ENCODE measurements around the gene CDK4.
"Not testable (repeated sequence)": the region's sequence is repeated elsewhere in the genome, so short reads cannot be mapped to it uniquely, and the experiment has no call there.

The CDK4 gene

DNA sequence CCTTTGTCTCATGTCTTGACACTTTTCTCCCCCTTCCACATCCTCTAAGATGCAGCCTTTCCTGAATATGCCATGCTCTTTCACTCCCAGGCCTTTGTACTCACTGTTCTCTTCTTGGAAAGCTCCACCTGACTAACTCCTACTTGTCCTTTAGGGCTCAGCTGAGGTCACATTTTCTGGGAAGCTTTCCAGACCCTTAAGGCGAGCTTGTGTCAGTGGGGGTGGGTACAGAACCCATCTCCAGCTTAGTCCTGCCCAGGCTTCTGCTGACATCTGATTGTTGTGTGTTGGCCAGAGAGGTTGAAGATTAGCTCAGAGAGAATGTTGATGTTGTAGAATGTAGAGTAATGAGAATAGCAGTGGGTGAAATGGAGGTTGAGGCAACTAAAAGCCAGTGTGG, 27.6 kb upstream of the CDK4 start:
- Histone ChIP-seq H3K9me3 (no peaks in the 10 kb centered on the region), H3K36me3 (replicated peaks) (peaks cover 19% of the 10 kb centered on the region), H3K4me3 (no peak overlapping the region), H3K27me3 (ENCODE audit: low read depth) (no peaks in the 10 kb centered on the region), H3K4me1 (no peaks in the 10 kb centered on the region; the same call in 1 of the 2 replicates)
- no peak for DNase-seq (ENCODE audit: low spot score in 2 of 2)
- in situ Hi-C loops (cut with MboI; ENCODE audit: low sequenced_read_pairs) = no loop called here

DNA sequence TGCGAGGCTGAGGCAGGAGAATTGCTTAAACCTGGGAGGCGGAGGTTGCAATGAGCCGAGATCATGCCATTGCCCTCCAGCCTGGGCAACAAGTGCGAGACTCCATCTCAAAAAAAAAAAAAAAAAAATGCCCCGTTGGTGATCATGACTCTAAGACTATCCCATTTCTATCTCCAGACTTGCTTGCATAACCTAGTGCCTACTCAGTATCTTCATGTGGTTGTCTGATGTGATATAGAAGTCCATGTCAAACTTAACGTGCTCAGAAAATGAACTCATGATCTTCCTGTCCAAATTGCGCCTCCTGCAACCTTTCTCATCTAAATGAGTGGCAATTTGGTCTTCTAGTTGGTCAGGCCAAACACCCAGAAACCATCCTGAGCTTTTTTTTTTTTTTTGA, 25.8 kb upstream of the CDK4 start:
- no peaks in the 10 kb centered on the region; the same call in 1 of the 2 replicates for H3K4me1 ChIP-seq

DNA sequence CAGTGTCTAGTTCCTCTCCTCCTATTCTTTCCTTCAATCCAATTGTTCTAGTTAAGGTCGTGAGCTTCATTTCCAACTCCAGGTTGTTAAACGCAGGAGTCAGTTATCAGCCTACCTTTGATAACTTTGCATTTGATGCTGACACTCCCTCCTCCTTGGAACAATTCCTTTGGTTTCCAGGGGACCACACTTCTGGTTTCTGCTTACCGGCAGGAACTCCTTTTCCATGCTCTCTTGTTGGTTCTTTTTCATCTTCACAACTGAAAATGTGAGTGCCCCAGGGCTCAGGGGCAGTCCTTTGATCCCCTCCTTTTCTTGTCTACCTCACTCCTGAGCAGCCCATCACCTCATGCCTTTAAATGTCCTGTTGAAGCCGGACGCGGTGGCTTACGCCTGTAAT, 25.3 kb upstream of the CDK4 start:
- no peak overlapping the region for H3K4me3 ChIP-seq
- no peaks in the 10 kb centered on the region for H3K27me3 ChIP-seq (ENCODE audit: low read depth)
- peaks cover 6% of the 10 kb centered on the region; the same call in 1 of the 2 replicates for H3K36me3 ChIP-seq (replicated peaks)
- no peaks in the 10 kb centered on the region; the same call in 1 of the 2 replicates for H3K4me1 ChIP-seq
- DNase-seq (ENCODE audit: low spot score in 2 of 2) = no peak
- in situ Hi-C loops (cut with MboI; ENCODE audit: low sequenced_read_pairs) = no loop called here
- H3K9me3 ChIP-seq = no peaks in the 10 kb centered on the region

More for the DNA sequence above, 25.8 kb upstream of the CDK4 start:
- DNase-seq (ENCODE audit: low spot score in 2 of 2) = no peak
- Histone ChIP-seq H3K4me3 (no peak overlapping the region), H3K36me3 (replicated peaks) (peaks cover 9% of the 10 kb centered on the region; the same call in 1 of the 2 replicates), H3K27me3 (ENCODE audit: low read depth) (no peaks in the 10 kb centered on the region), H3K9me3 (no peaks in the 10 kb centered on the region)
- in situ Hi-C loops (cut with MboI; ENCODE audit: low sequenced_read_pairs) = no loop called here

DNA sequence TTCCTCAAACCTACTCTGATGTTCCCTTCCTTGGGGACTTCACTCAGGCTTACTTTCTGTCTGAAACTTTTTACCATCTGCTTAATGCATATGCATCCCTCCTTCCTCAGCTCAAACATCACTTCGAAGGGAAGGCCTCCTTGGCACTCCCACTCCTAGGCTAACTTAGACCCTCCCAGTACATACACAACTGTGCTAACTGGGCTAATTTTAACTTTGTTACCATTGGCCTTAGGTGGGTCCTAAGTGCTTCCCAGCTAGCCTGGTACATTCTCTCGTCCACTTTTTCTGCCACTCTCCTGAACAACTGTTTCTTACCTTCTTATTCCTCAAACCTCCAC, 24.1 kb upstream of the CDK4 start:
- DNase-seq (ENCODE audit: low spot score in 2 of 2) = no peak
- in situ Hi-C loops (cut with MboI; ENCODE audit: low sequenced_read_pairs) = no loop called here
- Histone ChIP-seq H3K27me3 (ENCODE audit: low read depth) (no peaks in the 10 kb centered on the region), H3K36me3 (replicated peaks) (peaks cover 6% of the 10 kb centered on the region; the same call in 1 of the 2 replicates), H3K4me3 (no peak overlapping the region), H3K4me1 (0 out of 2 replicates have a peak, but pooled peaks cover under 1% of the 10 kb centered on the region), H3K9me3 (no peaks in the 10 kb centered on the region)

DNA sequence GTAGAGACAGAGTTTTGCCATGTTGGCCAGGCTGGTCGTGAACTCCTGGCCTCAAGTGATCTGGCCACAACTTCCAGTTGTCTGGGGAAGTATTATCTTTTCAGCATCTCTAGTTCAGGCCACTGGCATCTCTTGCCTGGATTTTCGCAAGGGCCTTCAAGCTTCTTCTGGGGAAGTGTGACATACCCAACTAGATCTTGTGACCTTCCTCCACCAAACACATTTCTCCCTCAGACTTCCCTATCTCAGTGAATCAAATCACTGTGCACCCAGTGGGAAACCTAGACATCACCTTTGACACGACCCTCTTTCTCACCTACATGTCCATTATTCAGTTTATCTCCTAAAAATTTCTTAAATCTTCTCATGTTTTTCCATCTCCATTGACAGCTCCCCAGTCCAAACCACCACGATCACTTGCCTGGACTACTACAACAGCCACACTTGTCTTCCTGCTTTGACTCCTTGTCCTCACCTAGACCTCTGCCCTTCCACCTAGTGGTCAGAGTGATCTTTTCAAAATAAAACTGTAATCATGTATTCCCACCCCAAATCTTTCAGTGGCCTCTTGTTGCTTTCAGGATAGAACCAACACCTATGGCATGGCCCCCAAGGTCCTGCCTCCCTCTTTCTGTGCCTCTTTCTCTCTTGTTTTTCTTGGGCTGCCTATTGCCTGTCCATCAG, 23.6 kb upstream of the CDK4 start:
- Histone ChIP-seq H3K4me1 (peaks cover 5% of the 10 kb centered on the region; the same call in 1 of the 2 replicates), H3K27me3 (ENCODE audit: low read depth) (no peaks in the 10 kb centered on the region), H3K36me3 (replicated peaks) (peaks cover 8% of the 10 kb centered on the region), H3K9me3 (no peaks in the 10 kb centered on the region), H3K4me3 (no peak overlapping the region)
- DNase-seq (ENCODE audit: low spot score in 2 of 2) = no peak
- in situ Hi-C loops (cut with MboI; ENCODE audit: low sequenced_read_pairs) = no loop called here

DNA sequence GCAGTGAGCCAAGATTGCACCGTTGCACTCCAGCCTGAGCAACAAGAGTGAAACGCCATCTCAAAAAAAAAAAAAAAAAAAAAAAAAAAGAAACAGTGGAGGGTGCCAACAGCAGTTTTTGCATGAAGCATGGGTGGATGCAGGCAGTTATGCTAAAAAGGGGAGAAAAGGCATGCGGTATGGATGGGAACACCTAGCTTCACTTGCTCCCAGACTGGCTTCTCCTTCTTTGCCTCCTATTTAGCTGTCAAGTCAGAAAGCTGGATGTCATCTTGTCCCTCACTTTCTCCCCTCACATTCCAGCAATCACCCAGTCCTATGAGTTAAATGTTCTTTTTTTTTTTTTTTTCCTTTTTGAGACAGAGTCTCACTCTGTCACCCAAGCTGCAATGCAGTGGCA, 22.9 kb upstream of the CDK4 start:
- Histone ChIP-seq H3K9me3 (no peaks in the 10 kb centered on the region), H3K36me3 (replicated peaks) (peaks cover 12% of the 10 kb centered on the region), H3K4me1 (peaks cover 6% of the 10 kb centered on the region; the same call in 1 of the 2 replicates), H3K27me3 (ENCODE audit: low read depth) (no peaks in the 10 kb centered on the region), H3K4me3 (no peak overlapping the region)
- in situ Hi-C loops (cut with MboI; ENCODE audit: low sequenced_read_pairs) = no loop called here
- no peak for DNase-seq (ENCODE audit: low spot score in 2 of 2)

DNA sequence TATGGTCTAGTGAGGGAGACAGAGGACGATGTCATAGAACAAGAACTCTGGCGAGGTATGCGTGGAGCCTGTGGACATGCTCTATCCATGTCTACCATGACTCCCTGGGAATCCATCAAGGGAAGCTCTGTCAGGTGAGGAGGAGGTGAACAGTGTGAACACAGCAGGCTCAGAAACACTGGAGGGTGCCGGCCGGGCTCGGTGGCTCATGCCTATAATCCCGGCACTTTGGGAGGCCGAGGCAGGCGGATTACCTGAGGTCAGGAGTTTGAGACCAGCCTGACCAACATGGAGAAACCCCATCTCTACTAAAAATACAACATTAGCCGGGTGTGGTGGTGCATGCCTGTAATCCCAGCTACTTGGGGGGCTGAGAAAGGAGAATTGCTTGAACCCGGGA, 22.5 kb upstream of the CDK4 start:
- H3K4me3 ChIP-seq; H3K36me3 ChIP-seq (replicated peaks); H3K4me1 ChIP-seq; H3K9me3 ChIP-seq; in situ Hi-C loops (cut with MboI; ENCODE audit: low sequenced_read_pairs); DNase-seq (ENCODE audit: low spot score in 2 of 2); H3K27me3 ChIP-seq (ENCODE audit: low read depth): not testable (repeated sequence)

DNA sequence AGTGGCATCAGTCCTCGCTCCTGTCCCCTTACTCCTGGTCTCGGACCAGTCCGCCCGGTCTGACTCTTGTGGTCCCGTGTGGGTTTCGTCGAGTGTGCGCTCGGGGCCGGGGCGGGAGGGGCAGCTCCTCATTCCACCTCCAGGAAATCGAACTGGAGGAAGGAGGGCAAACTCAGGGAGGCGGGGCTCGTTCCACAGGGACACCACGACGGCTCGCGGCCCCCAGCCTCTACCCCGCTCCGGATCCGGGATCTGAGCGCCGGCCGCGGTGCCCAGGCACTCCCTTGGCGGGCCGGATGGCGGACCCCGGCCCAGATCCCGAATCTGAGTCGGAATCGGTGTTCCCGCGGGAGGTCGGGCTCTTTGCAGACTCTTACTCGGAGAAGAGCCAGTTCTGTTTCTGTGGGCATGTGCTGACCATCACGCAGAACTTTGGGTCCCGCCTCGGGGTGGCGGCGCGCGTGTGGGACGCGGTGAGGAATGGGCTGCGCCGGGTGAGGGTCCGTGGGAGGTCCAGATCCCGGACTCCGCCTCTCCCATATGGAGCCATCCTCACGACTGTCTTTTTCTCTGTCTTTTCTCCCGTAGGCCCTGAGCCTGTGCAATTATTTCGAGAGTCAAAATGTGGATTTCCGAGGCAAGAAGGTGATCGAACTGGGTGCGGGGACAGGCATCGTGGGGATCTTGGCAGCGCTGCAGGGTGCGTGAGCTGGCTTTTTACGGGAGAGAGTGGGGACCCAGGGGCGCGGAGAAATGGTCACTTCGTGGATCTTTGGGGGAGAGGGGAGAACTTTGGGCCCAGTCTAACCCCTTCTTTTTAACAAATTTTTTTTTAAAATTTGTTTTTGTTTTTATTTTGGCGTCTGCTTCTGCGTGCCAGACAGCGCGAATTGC, 20.6 kb upstream of the CDK4 start, which contains the start of gene EEF1AKMT3:
Gene EEF1AKMT3, plus strand, starts transcription at position 186 of the 894 bp plus-strand sequence. Its CDS starts 111 bp downstream, at position 297.
- peaks cover 27% of the 10 kb centered on the region for H3K36me3 ChIP-seq (replicated peaks)
- peaks cover 7% of the 10 kb centered on the region; the same call in 1 of the 2 replicates for H3K4me1 ChIP-seq
- in situ Hi-C loops (cut with MboI; ENCODE audit: low sequenced_read_pairs) = no loop called here
- no peaks in the 10 kb centered on the region for H3K9me3 ChIP-seq
- peak within 1 kb of the TSS; percentile 90 for H3K4me3 ChIP-seq
- DNase-seq (ENCODE audit: low spot score in 2 of 2) = peak; percentile 54 to 83
- no peaks in the 10 kb centered on the region for H3K27me3 ChIP-seq (ENCODE audit: low read depth)

DNA sequence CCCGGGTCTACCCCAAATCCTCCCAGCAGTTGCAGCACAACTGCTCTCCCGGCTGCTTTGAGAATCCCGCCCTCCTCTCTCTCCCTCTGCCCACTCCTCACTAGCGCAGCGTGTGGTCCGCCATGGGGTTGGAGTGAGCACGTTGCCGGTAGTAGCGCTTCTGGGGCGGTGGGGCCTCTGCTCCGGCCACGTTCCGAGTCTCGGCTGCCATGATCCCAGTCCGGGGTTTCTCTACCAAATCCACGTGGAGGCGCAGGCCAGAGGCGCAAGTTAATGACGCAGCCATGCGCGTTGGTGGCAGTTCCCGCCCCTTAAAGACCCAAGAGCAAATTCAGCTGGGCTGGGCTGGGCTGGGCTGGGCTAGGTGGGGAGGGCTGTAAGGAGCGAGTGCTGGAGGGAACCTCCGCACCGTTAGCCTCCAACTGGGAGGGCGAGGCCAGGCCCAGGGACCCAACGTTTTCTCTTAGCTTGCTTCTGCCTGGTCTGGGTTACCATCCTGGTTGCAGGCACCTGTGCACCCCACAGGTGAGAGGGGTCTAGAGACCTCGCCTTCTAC, 19.8 kb upstream of the CDK4 start, which contains the start of gene METTL1:
Gene METTL1, minus strand, starts transcription at position 233 of the 556 bp plus-strand sequence. Its CDS starts 22 bp downstream, at position 211.
- Histone ChIP-seq H3K9me3 (no peaks in the 10 kb centered on the region), H3K4me3 (peak within 1 kb of the TSS; percentile 90), H3K36me3 (replicated peaks) (peaks cover 30% of the 10 kb centered on the region), H3K27me3 (ENCODE audit: low read depth) (no peaks in the 10 kb centered on the region), H3K4me1 (peaks cover 14% of the 10 kb centered on the region)
- in situ Hi-C loops (cut with MboI; ENCODE audit: low sequenced_read_pairs) = no loop called here
- DNase-seq (ENCODE audit: low spot score in 2 of 2) = peak; percentile 96 to 98

DNA sequence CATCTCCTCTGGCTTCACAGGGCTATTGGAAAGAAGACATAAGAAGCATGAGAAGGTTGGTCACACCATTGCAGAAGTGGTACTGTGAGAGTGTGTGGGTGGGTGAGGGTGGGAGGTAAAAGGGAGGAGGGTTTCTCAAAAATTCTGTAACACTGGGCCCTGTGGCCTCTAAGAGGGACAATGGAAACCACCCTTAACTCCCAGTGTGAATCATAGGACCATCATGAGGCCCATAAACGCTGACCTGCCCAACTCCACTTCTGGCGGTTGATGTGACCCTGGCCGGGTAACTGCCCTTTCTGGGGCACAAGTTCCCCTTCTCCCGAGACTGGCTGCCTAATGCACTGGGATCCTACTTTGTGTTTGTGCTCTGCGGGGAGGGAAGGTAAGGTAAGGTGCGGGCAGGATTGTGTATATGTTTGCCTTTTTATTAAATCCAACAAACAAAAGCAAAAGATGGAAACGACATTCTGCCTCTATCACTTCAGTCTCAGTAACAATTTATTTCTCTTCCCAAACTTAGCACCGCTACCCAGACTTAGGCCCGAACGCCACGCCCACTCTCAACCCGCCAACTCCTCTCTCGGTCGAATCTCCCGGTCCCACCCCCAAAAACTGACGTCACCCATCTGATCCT, 19.2 kb upstream of the CDK4 start:
- DNase-seq (ENCODE audit: low spot score in 2 of 2) = peak; percentile 93 to 97
- no peaks in the 10 kb centered on the region for H3K9me3 ChIP-seq
- H3K4me3 ChIP-seq = peak overlapping the region; percentile 90
- peaks cover 2% of the 10 kb centered on the region; the same call in 1 of the 2 replicates for H3K27me3 ChIP-seq (ENCODE audit: low read depth)
- H3K4me1 ChIP-seq = peaks cover 19% of the 10 kb centered on the region
- in situ Hi-C loops (cut with MboI; ENCODE audit: low sequenced_read_pairs) = no loop called here
- H3K36me3 ChIP-seq (replicated peaks) = peaks cover 30% of the 10 kb centered on the region

DNA sequence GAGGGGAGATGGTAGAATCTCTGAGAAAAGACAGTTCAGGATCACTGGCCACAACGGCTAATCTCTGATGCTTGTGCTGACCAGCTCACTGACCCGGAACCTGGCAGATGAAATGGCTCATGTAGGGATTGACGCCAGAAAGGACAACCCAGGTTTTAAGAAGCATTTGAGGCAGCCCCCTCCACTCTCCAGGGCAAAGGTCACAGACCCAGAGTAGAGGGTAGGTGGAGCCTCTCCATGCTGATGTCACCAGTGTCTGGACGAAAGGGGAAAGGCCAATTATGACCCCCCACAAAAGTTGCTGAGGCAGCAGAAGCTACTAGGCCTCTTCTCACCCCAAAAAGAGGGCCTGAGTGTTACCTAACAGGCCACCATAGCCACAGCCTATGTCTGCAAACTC, 18.6 kb upstream of the CDK4 start:
- Histone ChIP-seq H3K9me3 (no peaks in the 10 kb centered on the region), H3K4me3 (peak overlapping the region; percentile 90; the same call in 1 of the 2 replicates), H3K4me1 (peaks cover 21% of the 10 kb centered on the region), H3K36me3 (replicated peaks) (peaks cover 30% of the 10 kb centered on the region), H3K27me3 (ENCODE audit: low read depth) (peaks cover 8% of the 10 kb centered on the region)
- in situ Hi-C loops (cut with MboI; ENCODE audit: low sequenced_read_pairs) = no loop called here
- no peak for DNase-seq (ENCODE audit: low spot score in 2 of 2)

DNA sequence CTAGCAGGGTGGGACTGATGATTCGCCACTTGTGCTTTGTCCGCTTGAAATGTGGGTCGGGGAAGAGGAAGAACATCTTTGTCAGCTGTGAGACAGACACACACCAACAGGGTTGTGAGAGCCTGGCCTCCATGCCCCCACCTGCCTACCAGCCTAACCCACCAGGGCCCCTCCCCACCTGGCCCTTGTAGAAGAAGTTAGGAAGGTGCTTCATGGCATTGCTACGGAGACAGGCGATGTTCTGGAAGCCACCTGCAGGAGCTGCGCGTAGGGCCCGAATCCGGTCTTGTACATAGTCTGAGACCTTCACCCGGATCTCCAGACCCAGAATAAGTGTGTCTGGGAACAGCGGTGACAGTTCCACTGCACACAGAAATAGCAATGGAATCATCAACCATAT, 17.5 kb upstream of the CDK4 start:
- H3K9me3 ChIP-seq = no peaks in the 10 kb centered on the region
- no peak for DNase-seq (ENCODE audit: low spot score in 2 of 2)
- no peak overlapping the region for H3K4me3 ChIP-seq
- peaks cover 23% of the 10 kb centered on the region for H3K4me1 ChIP-seq
- peaks cover 30% of the 10 kb centered on the region for H3K36me3 ChIP-seq (replicated peaks)
- H3K27me3 ChIP-seq (ENCODE audit: low read depth) = peaks cover 19% of the 10 kb centered on the region
- in situ Hi-C loops (cut with MboI; ENCODE audit: low sequenced_read_pairs) = no loop called here

DNA sequence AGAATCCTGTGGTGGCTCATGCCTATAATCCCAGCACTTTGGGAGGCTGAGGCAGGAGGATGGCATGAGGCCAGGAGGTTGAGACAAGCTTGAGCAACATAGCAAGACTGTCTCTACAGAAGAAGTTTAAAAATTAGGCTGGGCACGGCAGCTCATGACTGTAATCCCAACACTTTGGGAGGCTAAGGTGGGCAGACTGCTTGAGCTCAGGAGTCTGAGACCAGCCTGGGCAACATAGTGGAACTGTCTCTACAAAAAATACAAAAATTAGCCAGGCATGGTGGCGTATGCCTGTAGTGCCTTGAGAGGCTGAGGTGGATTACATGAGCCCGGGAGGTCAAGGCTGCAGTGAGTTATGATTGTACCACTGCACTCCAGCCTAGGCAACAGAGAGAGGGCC, 15.8 kb upstream of the CDK4 start:
- peaks cover 24% of the 10 kb centered on the region for H3K27me3 ChIP-seq (ENCODE audit: low read depth)
- no peak for DNase-seq (ENCODE audit: low spot score in 2 of 2)
- no peak overlapping the region for H3K4me3 ChIP-seq
- H3K36me3 ChIP-seq (replicated peaks) = peaks cover 30% of the 10 kb centered on the region
- H3K4me1 ChIP-seq = peaks cover 23% of the 10 kb centered on the region
- H3K9me3 ChIP-seq = no peaks in the 10 kb centered on the region
- in situ Hi-C loops (cut with MboI; ENCODE audit: low sequenced_read_pairs) = no loop called here
